Thyroid gland (tissue), 4 donors: ENCODE measurements around the gene TOP1. TPM values are rescaled to one million over a fixed set of nuclear protein-coding genes. Genes with fewer than 3 reads are reported as not detected.
"Not testable (repeated sequence)": the region's sequence is repeated elsewhere in the genome, so short reads cannot be mapped to it uniquely, and the experiment has no call there.

Experiments used
- DNase-seq, 2 donors: peaks; one replicate each; pipeline ENCODE4 v3.0.0-alpha.2; 2019
- H3K27ac ChIP-seq, 3 donors: fragments of 200-600 bp; sonication (generic); 1 replicate in 2 of 3; 2 replicates in 1 of 3; pipeline ENCODE4 v1.5.1; 2016 to 2019; ENCODE audit warnings: mild to moderate bottlenecking in 1 of 3, moderate library complexity in 1 of 3
- H3K27me3 ChIP-seq: fragments of 200-600 bp; sonication (generic); one replicate; pipeline ENCODE4 v1.5.1; 2019
- H3K36me3 ChIP-seq, 2 donors: fragments of 200-600 bp; sonication (generic); one replicate each; pipeline ENCODE4 v1.5.1; 2016 to 2019
- H3K4me1 ChIP-seq, 2 donors: fragments of 200-600 bp; sonication (generic); one replicate each; pipeline ENCODE4 v1.5.1; 2017 to 2019
- H3K4me3 ChIP-seq, 3 donors: fragments of 200-600 bp; sonication (generic); replicated peaks in 1 of 3; 1 replicate in 2 of 3; 2 replicates in 1 of 3; pipeline ENCODE4 v1.5.1; 2016; ENCODE audit warnings: mild to moderate bottlenecking in 1 of 3
- H3K9me3 ChIP-seq: fragments of 200-600 bp; sonication (generic); one replicate; pipeline ENCODE4 v1.5.1; 2017
- POLR2A ChIP-seq, 2 donors: fragments of 450-650 bp; IDR thresholded peaks; one replicate each; pipeline ENCODE4 v1.6.1; 2017; ENCODE audit warnings: antibody characterized with exemption in 2 of 2, mild to moderate bottlenecking in 2 of 2, moderate library complexity in 1 of 2
- WGBS, 2 donors: methylation state at CpG; one replicate each; pipeline ENCODE4 v1.1.5; 2017; 5-methylcytosine and 5-hydroxymethylcytosine counted together
- intact Hi-C: fragments of 100-400 bp; cut with DNase I; formaldehyde crosslinking; loops from one replicate; pipeline ENCODE4 v1.15.1; 2023
- total RNA-seq, 4 donors: library from RNA; depleted of rRNA; stranded (reverse); fragments of >200 nt; gene quantifications; one replicate each; pipeline ENCODE4 v1.2.3, GENCODE V29; 2016
- TF ChIP-seq, protein P1 (sequence below), 6 experiments: fragments of 200-600 bp in 3 of 6; fragments of 450-650 bp in 3 of 6; sonication (generic) in 3 of 6; IDR thresholded peaks; one replicate each; pipeline ENCODE4 v1.5.1; 2016 to 2019; ENCODE audit warnings: antibody characterized with exemption in 6 of 6, mild to moderate bottlenecking in 2 of 6, inconsistent platforms in 1 of 6, moderate library complexity in 1 of 6

The TOP1 gene
- total RNA-seq, 4 donors from 2014 or later = 31.3 to 46.3 (median 41.4) TPM

DNA sequence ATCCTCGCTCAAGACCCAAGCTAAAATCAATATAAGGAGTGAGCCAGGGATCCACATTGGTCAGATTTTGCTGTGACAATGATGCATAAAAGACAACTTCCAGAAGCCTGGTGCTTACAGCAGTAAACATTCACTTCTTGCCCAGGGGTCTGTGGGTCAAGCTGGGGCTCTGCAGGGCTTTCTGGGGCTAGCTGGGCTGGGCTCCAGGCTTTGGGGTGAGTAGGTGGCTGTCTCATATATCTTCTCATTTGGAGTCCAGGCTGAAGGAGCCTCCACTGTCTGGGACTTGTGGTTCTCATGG lies 25.8 kb upstream of the TOP1 start:
- DNase-seq = no peak
- 93 to 97% methylated on average over 1 of the region's 1 CpG for WGBS, 2 donors

DNA sequence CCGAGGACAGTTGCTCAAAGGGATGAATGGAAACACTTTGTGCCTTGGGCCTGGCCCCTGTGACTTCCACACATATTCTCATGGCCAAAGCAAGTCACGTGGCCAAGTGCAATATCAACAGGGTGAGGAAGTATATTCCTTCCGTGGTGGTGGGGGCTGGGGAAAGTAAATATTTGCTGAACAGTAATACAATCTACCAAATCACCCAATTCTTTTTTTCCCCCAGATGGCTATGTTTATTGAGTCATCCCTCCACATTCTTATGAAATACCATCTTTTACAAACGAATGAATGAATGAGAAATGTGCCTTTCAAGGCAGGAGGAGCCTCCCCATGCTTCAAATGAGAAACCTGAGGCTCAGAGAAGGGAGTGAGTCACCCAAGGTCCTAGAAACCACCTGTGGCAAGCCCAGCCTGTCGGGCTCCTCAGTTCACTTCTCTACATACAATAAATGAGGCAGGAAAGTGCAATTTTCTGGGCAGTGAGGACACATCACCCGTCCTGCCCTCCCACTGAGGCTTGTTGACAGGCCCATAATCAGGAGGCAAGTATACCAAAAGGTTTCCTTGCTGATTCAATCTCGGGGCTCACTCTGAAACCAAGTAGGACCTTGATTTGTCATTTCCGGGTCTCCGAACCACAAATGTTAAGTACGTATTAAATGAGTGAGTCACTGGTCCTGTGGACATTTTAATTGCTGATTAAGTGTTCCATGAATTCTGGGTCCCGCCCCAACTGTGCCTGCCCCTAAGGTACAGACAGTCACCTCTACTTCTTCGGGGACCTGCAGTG lies 25.3 kb upstream of the TOP1 start:
- peak overlapping the region; percentile 42 to 65 (median 45) for H3K27ac ChIP-seq
- intact Hi-C loops = no loop called here
- 60 to 64% methylated on average over 12 of the region's 12 CpGs for WGBS, 2 donors
- no peaks in the 10 kb centered on the region for H3K36me3 ChIP-seq
- H3K4me1 ChIP-seq = peaks cover 5 to 48% of the 10 kb centered on the region in 2 donors
- H3K27me3 ChIP-seq = no peaks in the 10 kb centered on the region
- DNase-seq = peak; percentile 37 to 47
- H3K9me3 ChIP-seq = no peaks in the 10 kb centered on the region
- TF ChIP-seq, protein P1, sequence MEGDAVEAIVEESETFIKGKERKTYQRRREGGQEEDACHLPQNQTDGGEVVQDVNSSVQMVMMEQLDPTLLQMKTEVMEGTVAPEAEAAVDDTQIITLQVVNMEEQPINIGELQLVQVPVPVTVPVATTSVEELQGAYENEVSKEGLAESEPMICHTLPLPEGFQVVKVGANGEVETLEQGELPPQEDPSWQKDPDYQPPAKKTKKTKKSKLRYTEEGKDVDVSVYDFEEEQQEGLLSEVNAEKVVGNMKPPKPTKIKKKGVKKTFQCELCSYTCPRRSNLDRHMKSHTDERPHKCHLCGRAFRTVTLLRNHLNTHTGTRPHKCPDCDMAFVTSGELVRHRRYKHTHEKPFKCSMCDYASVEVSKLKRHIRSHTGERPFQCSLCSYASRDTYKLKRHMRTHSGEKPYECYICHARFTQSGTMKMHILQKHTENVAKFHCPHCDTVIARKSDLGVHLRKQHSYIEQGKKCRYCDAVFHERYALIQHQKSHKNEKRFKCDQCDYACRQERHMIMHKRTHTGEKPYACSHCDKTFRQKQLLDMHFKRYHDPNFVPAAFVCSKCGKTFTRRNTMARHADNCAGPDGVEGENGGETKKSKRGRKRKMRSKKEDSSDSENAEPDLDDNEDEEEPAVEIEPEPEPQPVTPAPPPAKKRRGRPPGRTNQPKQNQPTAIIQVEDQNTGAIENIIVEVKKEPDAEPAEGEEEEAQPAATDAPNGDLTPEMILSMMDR (IDR thresholded peaks at IDR 0.05) = no peak
- H3K4me3 ChIP-seq = no peak overlapping the region

More for the DNA sequence above, 25.8 kb upstream of the TOP1 start:
- no peaks in the 10 kb centered on the region for H3K9me3 ChIP-seq
- TF ChIP-seq, protein P1 (IDR thresholded peaks at IDR 0.05) = no peak
- TF ChIP-seq POLR2A (IDR thresholded peaks at IDR 0.05) = no peak
- peak overlapping the region in 2 of 3 donors; percentile 45 to 65 for H3K27ac ChIP-seq
- no peak overlapping the region for H3K4me3 ChIP-seq
- intact Hi-C loops = no loop called here
- H3K36me3 ChIP-seq = no peaks in the 10 kb centered on the region
- H3K4me1 ChIP-seq = peaks cover 5 to 43% of the 10 kb centered on the region in 2 donors
- no peaks in the 10 kb centered on the region for H3K27me3 ChIP-seq

DNA sequence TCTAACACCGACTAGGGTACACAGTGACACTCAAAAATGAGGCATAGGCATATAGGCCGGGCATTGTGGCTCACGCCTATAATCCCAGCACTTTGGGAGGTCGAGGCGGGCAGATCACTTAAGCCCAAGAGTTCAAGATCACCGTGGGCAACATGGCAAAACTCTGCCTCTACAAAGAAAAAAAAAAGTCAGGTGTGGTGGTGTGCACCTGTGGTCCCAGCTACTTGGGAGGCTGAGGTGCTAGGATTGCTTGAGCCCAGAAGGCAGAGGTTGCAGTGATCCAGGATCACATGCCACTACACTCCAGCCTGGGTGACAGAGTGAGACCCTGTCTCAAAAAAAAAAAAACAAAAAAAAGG lies 24.7 kb upstream of the TOP1 start:
- H3K9me3 ChIP-seq, H3K36me3 ChIP-seq, DNase-seq, H3K27me3 ChIP-seq, H3K4me3 ChIP-seq, intact Hi-C loops: not testable (repeated sequence)
- H3K27ac ChIP-seq = peak overlapping the region in 2 of 3 donors; percentile 45 to 65
- H3K4me1 ChIP-seq = peaks cover 5 to 50% of the 10 kb centered on the region in 2 donors
- WGBS, 2 donors = 91 to 92% methylated on average over 6 of the region's 6 CpGs

DNA sequence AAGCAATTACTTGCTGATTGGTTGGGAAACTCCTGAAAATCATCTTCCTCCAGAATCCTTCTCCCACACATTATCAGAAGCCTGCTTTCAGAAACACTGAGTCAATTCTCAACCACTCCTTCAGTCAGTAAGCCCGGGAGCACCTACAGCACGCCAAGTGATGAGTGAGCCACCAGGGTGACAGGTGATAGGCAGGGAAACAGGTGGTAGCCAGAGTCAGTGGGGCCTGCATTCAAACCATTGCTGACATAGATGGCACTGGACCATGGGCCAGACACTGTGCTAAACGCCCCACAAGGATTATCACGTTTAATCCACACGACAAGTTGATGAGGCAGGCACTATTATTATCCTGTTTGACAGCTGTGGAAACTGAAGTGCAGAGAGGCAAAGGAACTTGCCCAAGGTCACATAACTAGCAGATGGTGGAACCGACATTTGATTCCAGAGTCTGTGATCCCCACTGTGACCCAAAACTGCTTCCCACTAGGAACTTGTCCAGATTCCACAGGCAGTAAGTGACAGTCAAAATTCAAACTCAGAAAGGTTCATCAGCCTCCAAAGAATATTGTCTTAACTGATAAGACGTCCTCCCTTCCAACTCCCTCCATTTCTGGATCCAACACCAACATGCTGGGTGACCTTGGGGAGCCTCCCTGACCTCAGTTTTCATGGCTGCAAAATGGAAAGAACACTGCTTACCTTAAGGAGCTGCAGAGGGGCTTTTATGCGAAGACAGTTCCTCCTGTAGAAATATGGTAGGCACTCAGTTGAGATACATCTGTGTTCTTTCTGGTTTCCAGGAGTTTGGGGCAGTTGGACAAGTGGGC lies 23.9 kb upstream of the TOP1 start:
- no peak overlapping the region for H3K4me3 ChIP-seq
- intact Hi-C loops = no loop called here
- H3K27me3 ChIP-seq = no peaks in the 10 kb centered on the region
- TF ChIP-seq POLR2A (IDR thresholded peaks at IDR 0.05) = no peak
- TF ChIP-seq, protein P1 (IDR thresholded peaks at IDR 0.05) = no peak
- 75 to 78% methylated on average over 8 of the region's 8 CpGs for WGBS, 2 donors
- no peaks in the 10 kb centered on the region for H3K36me3 ChIP-seq
- peak overlapping the region; percentile 68 to 76 (median 71) for H3K27ac ChIP-seq
- no peak for DNase-seq
- no peaks in the 10 kb centered on the region for H3K9me3 ChIP-seq
- peaks cover 5 to 50% of the 10 kb centered on the region in 2 donors for H3K4me1 ChIP-seq

- intact Hi-C loops = no loop called here
- Histone ChIP-seq H3K36me3 (no peaks in the 10 kb centered on the region), H3K9me3 (no peaks in the 10 kb centered on the region), H3K27ac (peak overlapping the region; percentile 68 to 76 (median 71)), H3K4me1 (peaks cover 5 to 55% of the 10 kb centered on the region in 2 donors), H3K27me3 (no peaks in the 10 kb centered on the region), H3K4me3 (no peak overlapping the region)
- TF ChIP-seq, protein P1 (IDR thresholded peaks at IDR 0.05) = no peak
- no peak for TF ChIP-seq POLR2A (IDR thresholded peaks at IDR 0.05)
- 2 to 24% methylated on average over 3 to 4 of the region's 4 CpGs for WGBS, 2 donors
- peak; percentile 71 to 74 for DNase-seq
Observed at GRCh38 chr20:41005361-41005729, 23.3 kb upstream of the TOP1 start.
